Keratinocyte (primary cell): Measurements from ENCODE around the gene DIS3. TPM values are rescaled to one million over a fixed set of nuclear protein-coding genes. Genes with fewer than 3 reads are reported as not detected.

Experiments used
- DNase-seq: peaks from one replicate; pipeline ENCODE4 v3.0.0-alpha.2; 2011; ENCODE audit warnings: low read depth, missing footprints, low spot score
- FAIRE-seq: peaks from 2 replicates; lab custom pipeline; 2011; peaks lifted over from hg19 to GRCh38; lab: Jason Lieb, UNC
- H2AFZ ChIP-seq: 2 replicates; pipeline ENCODE4 v1.6.0; 2012; ENCODE audit warnings: low read length, control low read depth, inconsistent platforms; ENCODE audit not compliant: control insufficient read depth
- H3K27ac ChIP-seq: 2 replicates; pipeline ENCODE4 v1.5.1; 2011; ENCODE audit warnings: low read length; ENCODE audit not compliant: control insufficient read depth, insufficient read depth
- H3K27me3 ChIP-seq: 3 replicates; pipeline ENCODE4 v1.6.0; 2011; ENCODE audit warnings: low read length; ENCODE audit not compliant: control insufficient read depth, insufficient read depth; ENCODE audit errors: extremely low read depth
- H3K36me3 ChIP-seq, 2 experiments: 2 replicates in 1 of 2; 3 replicates in 1 of 2; pipeline ENCODE4 v1.5.1; 2011; ENCODE audit warnings: low read length in 2 of 2, mild to moderate bottlenecking in 1 of 2; ENCODE audit not compliant: control insufficient read depth in 2 of 2, insufficient read depth in 2 of 2; ENCODE audit errors: extremely low read depth in 1 of 2
- H3K4me1 ChIP-seq: 3 replicates; pipeline ENCODE4 v1.5.1; 2011; ENCODE audit warnings: low read length; ENCODE audit not compliant: control insufficient read depth, insufficient read depth; ENCODE audit errors: extremely low read depth
- H3K4me2 ChIP-seq: 3 replicates; pipeline ENCODE4 v1.6.0; 2011; ENCODE audit warnings: low read depth, low read length; ENCODE audit not compliant: control insufficient read depth, insufficient read depth; ENCODE audit errors: extremely low read depth
- H3K4me3 ChIP-seq, 3 experiments: fragments of 200-600 bp in 1 of 3; sonication (generic) in 1 of 3; 2 replicates in 2 of 3; 3 replicates in 1 of 3; pipeline ENCODE4 v1.5.1; 2011 to 2016; ENCODE audit warnings: low read length in 3 of 3, mild to moderate bottlenecking in 3 of 3, control low read depth in 2 of 3, inconsistent platforms in 1 of 3, low read depth in 1 of 3, mixed read lengths in 1 of 3, mixed run types in 1 of 3, moderate library complexity in 1 of 3; ENCODE audit not compliant: control insufficient read depth in 2 of 3, insufficient read depth in 2 of 3; ENCODE audit errors: extremely low read depth in 1 of 3
- H3K79me2 ChIP-seq: 2 replicates; pipeline ENCODE4 v1.6.0; 2012; ENCODE audit warnings: low read length; ENCODE audit not compliant: control insufficient read depth, insufficient read depth
- H3K9ac ChIP-seq: 3 replicates; pipeline ENCODE4 v1.6.0; 2011; ENCODE audit warnings: low read length; ENCODE audit not compliant: control insufficient read depth, insufficient read depth; ENCODE audit errors: extremely low read depth
- H3K9me1 ChIP-seq: 3 replicates; pipeline ENCODE4 v1.6.0; 2011; ENCODE audit warnings: low read length; ENCODE audit not compliant: control insufficient read depth, insufficient read depth; ENCODE audit errors: extremely low read depth
- H3K9me3 ChIP-seq: 2 replicates; pipeline ENCODE4 v1.5.1; 2012; ENCODE audit warnings: low read depth, low read length; ENCODE audit not compliant: control insufficient read depth
- H4K20me1 ChIP-seq: 3 replicates; pipeline ENCODE4 v1.6.0; 2011; ENCODE audit warnings: low read length; ENCODE audit not compliant: control insufficient read depth, insufficient read depth; ENCODE audit errors: extremely low read depth
- EZH2 ChIP-seq: IDR thresholded peaks from one replicate; pipeline ENCODE4 v1.6.1; 2012; ENCODE audit warnings: inconsistent platforms, mild to moderate bottlenecking, low read length, moderate library complexity
- dilution Hi-C: fragments of 300-500 bp; cut with MboI; formaldehyde crosslinking; loops from one replicate; pipeline ENCODE4 v1.7.0; 2020; ENCODE audit warnings: low sequenced_read_pairs; ENCODE audit not compliant: extremely low pct_ligation_motif_present
- polyA plus RNA-seq, 5 experiments: library from polyadenylated mRNA; depleted of rRNA in 3 of 5; stranded (reverse) in 3 of 5; stranded (forward) in 1 of 5; unstranded in 1 of 5; fragments of >200 nt; gene quantifications; 1 replicate in 1 of 5; 2 replicates in 3 of 5; 3 replicates in 1 of 5; pipeline versions ENCODE4 v1.2.1 to v1.2.3, GENCODE V29; 2011 to 2012; ENCODE audit warnings: missing spikeins in 2 of 5, low read depth in 1 of 5, low replicate concordance in 1 of 5
- TF ChIP-seq, protein P1 (sequence below), 3 experiments: IDR thresholded peaks in 1 of 3; conservative IDR thresholded peaks in 1 of 3; optimal IDR thresholded peaks in 1 of 3; 2 replicates in 2 of 3; 3 replicates in 1 of 3; pipeline versions ENCODE3 to v1.5.1; 2011; ENCODE audit warnings: low read length in 3 of 3, mild to moderate bottlenecking in 3 of 3, moderate library complexity in 2 of 3, control low read depth in 1 of 3, inconsistent platforms in 1 of 3; ENCODE audit not compliant: insufficient read depth in 2 of 3; ENCODE audit errors: extremely low read depth in 1 of 3

The DIS3 gene
- polyA plus RNA-seq, 1 donor (not counting 4 experiments of a cell fraction or from before 2014, with no cell fraction given), result 44.7 TPM

DNA sequence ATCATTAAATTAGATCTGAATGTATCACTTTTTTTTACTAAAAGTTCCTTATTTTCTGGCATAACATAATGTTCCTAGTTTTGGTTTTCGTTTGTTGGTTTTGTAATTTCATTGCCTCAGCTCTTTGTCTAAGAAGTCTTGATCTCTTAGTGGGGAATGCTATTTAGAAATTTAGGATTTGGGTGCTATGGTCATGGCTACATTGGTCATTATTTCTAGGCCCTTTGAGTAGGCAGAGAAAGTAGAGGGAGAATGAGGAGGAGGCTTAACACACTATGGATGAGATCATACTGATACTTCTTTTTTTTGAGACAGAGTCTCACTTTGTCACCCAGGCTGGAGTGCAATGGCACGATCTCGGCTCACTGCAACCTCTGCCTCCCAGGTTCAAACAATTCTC lies 42.0 kb upstream of the DIS3 start:
- dilution Hi-C loops, result no loop called here
- H3K36me3 ChIP-seq, result no peaks in the 10 kb centered on the region
- TF ChIP-seq, protein P1, sequence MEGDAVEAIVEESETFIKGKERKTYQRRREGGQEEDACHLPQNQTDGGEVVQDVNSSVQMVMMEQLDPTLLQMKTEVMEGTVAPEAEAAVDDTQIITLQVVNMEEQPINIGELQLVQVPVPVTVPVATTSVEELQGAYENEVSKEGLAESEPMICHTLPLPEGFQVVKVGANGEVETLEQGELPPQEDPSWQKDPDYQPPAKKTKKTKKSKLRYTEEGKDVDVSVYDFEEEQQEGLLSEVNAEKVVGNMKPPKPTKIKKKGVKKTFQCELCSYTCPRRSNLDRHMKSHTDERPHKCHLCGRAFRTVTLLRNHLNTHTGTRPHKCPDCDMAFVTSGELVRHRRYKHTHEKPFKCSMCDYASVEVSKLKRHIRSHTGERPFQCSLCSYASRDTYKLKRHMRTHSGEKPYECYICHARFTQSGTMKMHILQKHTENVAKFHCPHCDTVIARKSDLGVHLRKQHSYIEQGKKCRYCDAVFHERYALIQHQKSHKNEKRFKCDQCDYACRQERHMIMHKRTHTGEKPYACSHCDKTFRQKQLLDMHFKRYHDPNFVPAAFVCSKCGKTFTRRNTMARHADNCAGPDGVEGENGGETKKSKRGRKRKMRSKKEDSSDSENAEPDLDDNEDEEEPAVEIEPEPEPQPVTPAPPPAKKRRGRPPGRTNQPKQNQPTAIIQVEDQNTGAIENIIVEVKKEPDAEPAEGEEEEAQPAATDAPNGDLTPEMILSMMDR (optimal IDR thresholded peaks at IDR 0.05 in 1 of 3, IDR thresholded peaks at IDR 0.05 in 1 of 3, conservative IDR thresholded peaks at IDR 0.05 in 1 of 3; ENCODE audit: extremely low read depth in 1 of 3, insufficient read depth in 2 of 3, low read length in 3 of 3), result no peak
- no peak for TF ChIP-seq EZH2

GRCh38 chr13:72823081-72823480 lies 41.4 kb upstream of the DIS3 start:
- Histone ChIP-seq H3K27ac (no peak overlapping the region), H3K79me2 (no peaks in the 10 kb centered on the region), H3K4me3 (no peak overlapping the region), H3K9me1 (no peaks in the 10 kb centered on the region), H4K20me1 (no peaks in the 10 kb centered on the region), H3K4me1 (no peaks in the 10 kb centered on the region), H3K9ac (no peak overlapping the region), H3K36me3 (peaks cover 0 to 3% of the 10 kb centered on the region in 2 experiments), H3K27me3 (no peaks in the 10 kb centered on the region), H3K4me2 (no peak overlapping the region), H2AFZ (no peak overlapping the region), H3K9me3 (no peaks in the 10 kb centered on the region)
- DNase-seq (no peak), FAIRE-seq (no peak)
- dilution Hi-C loops, result no loop called here
- TF ChIP-seq, protein P1 (optimal IDR thresholded peaks at IDR 0.05 in 1 of 3, IDR thresholded peaks at IDR 0.05 in 1 of 3, conservative IDR thresholded peaks at IDR 0.05 in 1 of 3; ENCODE audit: extremely low read depth in 1 of 3, insufficient read depth in 2 of 3, low read length in 3 of 3), result no peak
- TF ChIP-seq EZH2, result no peak

More for the DNA sequence above, 42.0 kb upstream of the DIS3 start:
- Histone ChIP-seq H4K20me1 (no peaks in the 10 kb centered on the region), H3K9me3 (no peaks in the 10 kb centered on the region), H2AFZ (no peak overlapping the region), H3K9me1 (no peaks in the 10 kb centered on the region), H3K27me3 (no peaks in the 10 kb centered on the region), H3K4me2 (no peak overlapping the region), H3K9ac (no peak overlapping the region), H3K4me1 (no peaks in the 10 kb centered on the region), H3K27ac (no peak overlapping the region), H3K4me3 (no peak overlapping the region), H3K79me2 (no peaks in the 10 kb centered on the region)
- DNase-seq, result no peak
- FAIRE-seq, result no peak
